Prostate gland (tissue), 2 donors: ENCODE results near the gene INTS7.

Source experiments
- POLR2A ChIP-seq: fragments of 450-650 bp; IDR thresholded peaks from one replicate; pipeline ENCODE4 v1.6.1; 2016; ENCODE audit warnings: antibody characterized with exemption, mild to moderate bottlenecking
- TF ChIP-seq, protein P1 (sequence below), 4 experiments: fragments of 200-600 bp in 2 of 4; fragments of 450-650 bp in 2 of 4; sonication (generic) in 2 of 4; IDR thresholded peaks; 1 replicate in 3 of 4; 2 replicates in 1 of 4; pipeline ENCODE4 v1.5.1; 2016 to 2019; ENCODE audit warnings: antibody characterized with exemption in 4 of 4, mild to moderate bottlenecking in 2 of 4, moderate library complexity in 2 of 4

DNA sequence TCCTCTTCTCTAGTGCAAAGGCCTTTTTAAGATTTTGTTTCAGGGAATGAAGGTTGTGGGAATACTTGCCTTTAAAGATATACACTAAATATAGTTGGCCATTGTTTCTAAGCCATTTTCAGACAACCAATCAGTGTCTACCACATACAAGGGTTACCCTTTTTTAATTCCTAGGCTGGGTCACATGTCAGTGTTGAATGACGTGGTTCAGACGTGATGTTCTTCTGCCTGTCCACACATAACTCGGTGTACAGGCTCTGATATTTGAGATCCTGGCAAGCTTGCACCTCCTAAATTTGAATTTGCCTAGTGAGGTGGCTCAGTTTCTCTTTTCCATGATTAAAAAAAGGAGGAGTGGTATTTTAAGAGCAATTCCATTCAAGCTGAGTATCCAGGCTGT lies 39.0 kb upstream of the INTS7 start:
- TF ChIP-seq, protein P1, sequence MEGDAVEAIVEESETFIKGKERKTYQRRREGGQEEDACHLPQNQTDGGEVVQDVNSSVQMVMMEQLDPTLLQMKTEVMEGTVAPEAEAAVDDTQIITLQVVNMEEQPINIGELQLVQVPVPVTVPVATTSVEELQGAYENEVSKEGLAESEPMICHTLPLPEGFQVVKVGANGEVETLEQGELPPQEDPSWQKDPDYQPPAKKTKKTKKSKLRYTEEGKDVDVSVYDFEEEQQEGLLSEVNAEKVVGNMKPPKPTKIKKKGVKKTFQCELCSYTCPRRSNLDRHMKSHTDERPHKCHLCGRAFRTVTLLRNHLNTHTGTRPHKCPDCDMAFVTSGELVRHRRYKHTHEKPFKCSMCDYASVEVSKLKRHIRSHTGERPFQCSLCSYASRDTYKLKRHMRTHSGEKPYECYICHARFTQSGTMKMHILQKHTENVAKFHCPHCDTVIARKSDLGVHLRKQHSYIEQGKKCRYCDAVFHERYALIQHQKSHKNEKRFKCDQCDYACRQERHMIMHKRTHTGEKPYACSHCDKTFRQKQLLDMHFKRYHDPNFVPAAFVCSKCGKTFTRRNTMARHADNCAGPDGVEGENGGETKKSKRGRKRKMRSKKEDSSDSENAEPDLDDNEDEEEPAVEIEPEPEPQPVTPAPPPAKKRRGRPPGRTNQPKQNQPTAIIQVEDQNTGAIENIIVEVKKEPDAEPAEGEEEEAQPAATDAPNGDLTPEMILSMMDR (IDR thresholded peaks at IDR 0.05) = no peak
- no peak for TF ChIP-seq POLR2A
